GM21528 (cell line): ENCODE results near the gene VPS37D.
"Not testable (repeated sequence)": the region's sequence is repeated elsewhere in the genome, so short reads cannot be mapped to it uniquely, and the experiment has no call there.

ENCODE experiments used
- ATAC-seq: cut with Tn5 transposase; IDR thresholded peaks from one replicate; pipeline ENCODE4 v1.9.1; 2021; ENCODE audit warnings: mild to moderate bottlenecking, moderate library complexity; ENCODE audit not compliant: unreplicated experiment, low FRiP score

VPS37D gene

GRCh38 chr7:73667344-73668102 lies at the start of gene VPS37D:
VPS37D (plus strand) TSS chr7:73667831; CDS start chr7:73667959, 128 bp downstream.
- ATAC-seq, result peak; percentile 90

- no peak for ATAC-seq
These were observed 49.1 kb upstream of the VPS37D start for GRCh38 chr7:73618538-73618937.

GRCh38 chr7:73619394-73619793 lies 48.2 kb upstream of the VPS37D start:
- ATAC-seq, result not testable (repeated sequence)

GRCh38 chr7:73621168-73622063 lies 46.2 kb upstream of the VPS37D start:
- no peak for ATAC-seq

- ATAC-seq, result no peak
These were observed 45.1 kb upstream of the VPS37D start for GRCh38 chr7:73622527-73622908.

- no peak for ATAC-seq
These were observed 44.5 kb upstream of the VPS37D start for GRCh38 chr7:73622909-73623797.

- no peak for ATAC-seq
These were observed 43.6 kb upstream of the VPS37D start, which contains the start of gene MLXIPL for GRCh38 chr7:73623798-73624668. MLXIPL (minus strand) TSS chr7:73624522; CDS start chr7:73624492, 30 bp downstream.

- ATAC-seq, result no peak
These were observed 43.0 kb upstream of the VPS37D start for GRCh38 chr7:73624669-73625001.

- ATAC-seq, result no peak
These were observed 42.4 kb upstream of the VPS37D start for GRCh38 chr7:73625276-73625675.

- no peak for ATAC-seq
These were observed 40.8 kb upstream of the VPS37D start for GRCh38 chr7:73626814-73627213.

GRCh38 chr7:73628504-73628903 lies 39.1 kb upstream of the VPS37D start:
- ATAC-seq, result no peak

GRCh38 chr7:73631558-73631957 lies 36.1 kb upstream of the VPS37D start:
- ATAC-seq, result no peak

GRCh38 chr7:73633323-73633722 lies 34.3 kb upstream of the VPS37D start:
- no peak for ATAC-seq

GRCh38 chr7:73633844-73634243 lies 33.8 kb upstream of the VPS37D start:
- ATAC-seq, result no peak

GRCh38 chr7:73635428-73636200 lies 32.0 kb upstream of the VPS37D start:
- ATAC-seq, result no peak

- ATAC-seq, result no peak
These were observed 28.7 kb upstream of the VPS37D start for GRCh38 chr7:73638911-73639310.

- no peak for ATAC-seq
These were observed 24.8 kb upstream of the VPS37D start for GRCh38 chr7:73642834-73643233.

- no peak for ATAC-seq
These were observed 22.8 kb upstream of the VPS37D start for GRCh38 chr7:73644688-73645286.
